Caco-2 (cell line): Measurements from ENCODE around the gene EFL1. TPM values are rescaled to one million over a fixed set of nuclear protein-coding genes. Genes with fewer than 3 reads are reported as not detected.

Experiments
- BruUV-seq: library from RNA; stranded (reverse); fragments of 400-500 nt; replicated peaks from 2 replicates; lab custom pipeline; 2021; lab: Mats Ljungman, UMichigan
- CTCF ChIA-PET: fragments of 300-600 bp; sonication (Branson Sonifier 250); formaldehyde crosslinking; loops from one replicate; lab custom pipeline; 2022; ENCODE audit warnings: antibody characterized with exemption; lab: Charles Lee
- POLR2A ChIA-PET: fragments of 300-600 bp; sonication (Branson Sonifier 250); formaldehyde crosslinking; loops from one replicate; lab custom pipeline; 2022; ENCODE audit warnings: antibody characterized with exemption; lab: Charles Lee
- DNase-seq, 2 experiments: peaks; one replicate each; pipeline versions ENCODE4 v3.0.0 to v3.0.0-alpha.2; 2020 to 2022
- H3K27me3 ChIP-seq: replicated peaks from 2 replicates; pipeline ENCODE4 v1.6.0; 2011; ENCODE audit warnings: low read length; ENCODE audit not compliant: control insufficient read depth, insufficient read depth
- H3K36me3 ChIP-seq: 2 replicates; pipeline ENCODE4 v1.5.1; 2011; ENCODE audit warnings: low read length; ENCODE audit not compliant: control insufficient read depth, insufficient read depth
- H3K4me1 ChIP-seq: fragments of 250-450 bp; sonication (Bioruptor Pico); 2 replicates; pipeline ENCODE4 v1.5.1; 2020; ENCODE audit warnings: mild to moderate bottlenecking
- H3K4me3 ChIP-seq: 2 replicates; pipeline ENCODE4 v1.5.1; 2011; ENCODE audit warnings: low read depth, mild to moderate bottlenecking, control low read depth, low read length
- H3K9me3 ChIP-seq: fragments of 250-450 bp; sonication (Bioruptor Pico); 2 replicates; pipeline ENCODE4 v1.5.1; 2020; ENCODE audit warnings: mild to moderate bottlenecking, moderate library complexity
- H3K27ac Mint-ChIP-seq: one replicate; pipeline ENCODE4 v1.8.0; 2022; ENCODE audit warnings: mixed read lengths; ENCODE audit not compliant: unreplicated experiment
- H3K27me3 Mint-ChIP-seq: one replicate; pipeline ENCODE4 v1.8.0; 2022; ENCODE audit warnings: mixed read lengths; ENCODE audit not compliant: insufficient read depth, unreplicated experiment
- H3K36me3 Mint-ChIP-seq: one replicate; pipeline ENCODE4 v1.8.0; 2022; ENCODE audit warnings: mild to moderate bottlenecking, mixed read lengths; ENCODE audit not compliant: insufficient read depth, unreplicated experiment
- H3K4me1 Mint-ChIP-seq: one replicate; pipeline ENCODE4 v1.8.0; 2022; ENCODE audit warnings: low read depth, mixed read lengths; ENCODE audit not compliant: unreplicated experiment
- H3K4me3 Mint-ChIP-seq: one replicate; pipeline ENCODE4 v1.8.0; 2022; ENCODE audit warnings: mild to moderate bottlenecking, moderate library complexity, mixed read lengths; ENCODE audit not compliant: unreplicated experiment
- H3K9me3 Mint-ChIP-seq: one replicate; pipeline ENCODE4 v1.8.0; 2022; ENCODE audit warnings: mixed read lengths; ENCODE audit not compliant: unreplicated experiment
- CTCF ChIP-seq, 2 experiments: fragments of 200-600 bp in 1 of 2; IDR thresholded peaks; 1 replicate in 1 of 2; 2 replicates in 1 of 2; pipeline versions ENCODE4 v1.5.1 to v1.8.0; 2011 to 2022; ENCODE audit warnings: antibody characterized with exemption in 1 of 2, control low read depth in 1 of 2, inconsistent platforms in 1 of 2, low read depth in 1 of 2, low read length in 1 of 2, mild to moderate bottlenecking in 1 of 2, moderate library complexity in 1 of 2; ENCODE audit not compliant: insufficient read depth in 1 of 2, severe bottlenecking in 1 of 2, unreplicated experiment in 1 of 2
- intact Hi-C: fragments of 100-400 bp; cut with micrococcal nuclease; formaldehyde crosslinking; loops from one replicate; pipeline ENCODE4 v1.10.0; 2022; ENCODE audit not compliant: unreplicated experiment
- total RNA-seq: library from RNA; stranded (reverse); gene quantifications from 2 replicates; pipeline ENCODE4 v1.2.3, GENCODE V29; 2022

The EFL1 gene
- total RNA-seq, 1 experiment from 2014 or later: 10.3 TPM

GRCh38 chr15:82158811-82159210 is 103.7 kb downstream of the EFL1 start:
- Histone ChIP-seq H3K27me3 (no peaks in the 10 kb centered on the region), H3K4me3 (no peak overlapping the region), H3K36me3 (no peaks in the 10 kb centered on the region), H3K4me1 (no peaks in the 10 kb centered on the region), H3K9me3 (no peaks in the 10 kb centered on the region)
- intact Hi-C loops: no loop called here
- peaks cover 7% of the 10 kb centered on the region for H3K36me3 Mint-ChIP-seq
- no peak overlapping the region for H3K27ac Mint-ChIP-seq
- no peaks in the 10 kb centered on the region for H3K9me3 Mint-ChIP-seq
- no peak for TF ChIP-seq CTCF (IDR thresholded peaks at IDR 0.05; ENCODE audit: insufficient read depth in 1 of 2, low read depth in 1 of 2, low read length in 1 of 2, severe bottlenecking in 1 of 2, unreplicated experiment in 1 of 2)
- DNase-seq: no peak
- H3K4me1 Mint-ChIP-seq: no peaks in the 10 kb centered on the region
- CTCF ChIA-PET: no interaction called here
- no TSS peak for BruUV-seq
- no peak overlapping the region for H3K4me3 Mint-ChIP-seq
- POLR2A ChIA-PET: no interaction called here
- H3K27me3 Mint-ChIP-seq: no peaks in the 10 kb centered on the region

- H3K9me3 ChIP-seq: no peaks in the 10 kb centered on the region; the same call in 1 of the 2 replicates
- Mint-ChIP-seq H3K27me3 (no peaks in the 10 kb centered on the region), H3K27ac (no peak overlapping the region), H3K4me3 (no peak overlapping the region), H3K4me1 (no peaks in the 10 kb centered on the region), H3K36me3 (peaks cover 6% of the 10 kb centered on the region), H3K9me3 (no peaks in the 10 kb centered on the region)
- H3K4me3 ChIP-seq: no peak overlapping the region
- no peaks in the 10 kb centered on the region for H3K27me3 ChIP-seq
- ChIA-PET POLR2A (no interaction called here), CTCF (no interaction called here)
- no TSS peak for BruUV-seq
- no peak for DNase-seq
- no peak for TF ChIP-seq CTCF (IDR thresholded peaks at IDR 0.05; ENCODE audit: insufficient read depth in 1 of 2, low read depth in 1 of 2, low read length in 1 of 2, severe bottlenecking in 1 of 2, unreplicated experiment in 1 of 2)
- peaks cover 6% of the 10 kb centered on the region; the same call in 1 of the 2 replicates for H3K4me1 ChIP-seq
- intact Hi-C loops: no loop called here
- H3K36me3 ChIP-seq: no peaks in the 10 kb centered on the region
Measured at GRCh38 chr15:82150645-82151044, 111.9 kb downstream of the EFL1 start.

- Mint-ChIP-seq H3K36me3 (peaks cover 6% of the 10 kb centered on the region), H3K9me3 (no peaks in the 10 kb centered on the region), H3K27ac (no peak overlapping the region), H3K4me1 (no peaks in the 10 kb centered on the region), H3K4me3 (no peak overlapping the region), H3K27me3 (no peaks in the 10 kb centered on the region)
- no peak for DNase-seq
- BruUV-seq: no TSS peak
- CTCF ChIA-PET: no interaction called here
- TF ChIP-seq CTCF (IDR thresholded peaks at IDR 0.05; ENCODE audit: insufficient read depth in 1 of 2, low read depth in 1 of 2, low read length in 1 of 2, severe bottlenecking in 1 of 2, unreplicated experiment in 1 of 2): no peak
- H3K4me3 ChIP-seq: no peak overlapping the region
- no peaks in the 10 kb centered on the region for H3K36me3 ChIP-seq
- no peaks in the 10 kb centered on the region for H3K27me3 ChIP-seq
- no peaks in the 10 kb centered on the region; the same call in 1 of the 2 replicates for H3K9me3 ChIP-seq
- peaks cover 6% of the 10 kb centered on the region; the same call in 1 of the 2 replicates for H3K4me1 ChIP-seq
- intact Hi-C loops: no loop called here
- POLR2A ChIA-PET: no interaction called here
Measured at GRCh38 chr15:82146990-82147461, 115.5 kb downstream of the EFL1 start.
